H9 (cell line): Measurements from ENCODE around the gene ZSCAN32. TPM values are rescaled to one million over a fixed set of nuclear protein-coding genes. Genes with fewer than 3 reads are reported as not detected.

Experiments
- DNase-seq: peaks from one replicate; pipeline ENCODE4 v3.0.0-alpha.2; 2017
- H2AFZ ChIP-seq: one replicate; pipeline ENCODE4 v1.6.1; 2013; ENCODE audit warnings: mild to moderate bottlenecking, low read length, control low read depth, moderate library complexity
- H2AK5ac ChIP-seq: 2 replicates; pipeline ENCODE4 v1.6.1; 2013; ENCODE audit warnings: low read length, control low read depth, mixed read lengths; ENCODE audit not compliant: insufficient read length
- H2BK120ac ChIP-seq: one replicate; pipeline ENCODE4 v1.6.1; 2013; ENCODE audit warnings: low read depth, mild to moderate bottlenecking, low read length, control low read depth, inconsistent platforms; ENCODE audit not compliant: poor library complexity, severe bottlenecking
- H2BK12ac ChIP-seq: 2 replicates; pipeline ENCODE4 v1.6.1; 2013; ENCODE audit warnings: low read length, control low read depth, mixed read lengths, low read depth; ENCODE audit not compliant: insufficient read length
- H2BK15ac ChIP-seq: 2 replicates; pipeline ENCODE4 v1.6.1; 2013; ENCODE audit warnings: low read depth, low read length, control low read depth
- H2BK20ac ChIP-seq: one replicate; pipeline ENCODE4 v1.6.1; 2013; ENCODE audit warnings: low read depth, mild to moderate bottlenecking, low read length, control low read depth, inconsistent platforms; ENCODE audit not compliant: poor library complexity, severe bottlenecking
- H2BK5ac ChIP-seq: 2 replicates; pipeline ENCODE4 v1.6.1; 2013; ENCODE audit warnings: low read length, control low read depth, mixed read lengths; ENCODE audit not compliant: insufficient read length
- H3K14ac ChIP-seq: 2 replicates; pipeline ENCODE4 v1.6.1; 2013; ENCODE audit warnings: low read length, control low read depth; ENCODE audit not compliant: insufficient read depth
- H3K18ac ChIP-seq: 2 replicates; pipeline ENCODE4 v1.6.1; 2013; ENCODE audit warnings: low read depth, mild to moderate bottlenecking, mixed read lengths, low read length, control low read depth; ENCODE audit not compliant: insufficient read length
- H3K23ac ChIP-seq: 2 replicates; pipeline ENCODE4 v1.6.1; 2013; ENCODE audit warnings: low read length, control low read depth, mixed read lengths, low read depth; ENCODE audit not compliant: insufficient read length
- H3K23me2 ChIP-seq: 2 replicates; pipeline ENCODE4 v1.6.1; 2013; ENCODE audit warnings: low read depth, mild to moderate bottlenecking, mixed read lengths, low read length, control low read depth; ENCODE audit not compliant: insufficient read length, poor library complexity, severe bottlenecking
- H3K27ac ChIP-seq: 2 replicates; pipeline ENCODE4 v1.5.1; 2013; ENCODE audit warnings: low read length, control low read depth, mixed read lengths, low read depth; ENCODE audit not compliant: insufficient read length
- H3K27me3 ChIP-seq: 2 replicates; pipeline ENCODE4 v1.6.1; 2013; ENCODE audit warnings: low read length, control low read depth, inconsistent platforms; ENCODE audit not compliant: insufficient read depth
- H3K4ac ChIP-seq: 2 replicates; pipeline ENCODE4 v1.6.1; 2013; ENCODE audit warnings: low read depth, mild to moderate bottlenecking, control low read depth, inconsistent platforms, low read length, moderate library complexity
- H3K4me1 ChIP-seq: 2 replicates; pipeline ENCODE4 v1.6.1; 2013; ENCODE audit warnings: low read length, control low read depth, inconsistent platforms; ENCODE audit not compliant: insufficient read depth
- H3K4me2 ChIP-seq: 2 replicates; pipeline ENCODE4 v1.6.1; 2013; ENCODE audit warnings: low read length, control low read depth, mixed read lengths; ENCODE audit not compliant: insufficient read length, insufficient read depth
- H3K56ac ChIP-seq: 2 replicates; pipeline ENCODE4 v1.6.1; 2013; ENCODE audit warnings: low read depth, mild to moderate bottlenecking, mixed read lengths, low read length, control low read depth; ENCODE audit not compliant: insufficient read length
- H3K79me1 ChIP-seq: 2 replicates; pipeline ENCODE4 v1.6.1; 2013; ENCODE audit warnings: low read depth, mild to moderate bottlenecking, moderate library complexity, low read length, control low read depth, inconsistent platforms; ENCODE audit not compliant: insufficient read depth, poor library complexity, severe bottlenecking
- H3K79me2 ChIP-seq: 2 replicates; pipeline ENCODE4 v1.6.1; 2013; ENCODE audit warnings: low read length, control low read depth, inconsistent platforms; ENCODE audit not compliant: insufficient read depth
- H3K9ac ChIP-seq: 2 replicates; pipeline ENCODE4 v1.6.1; 2013; ENCODE audit warnings: low read length, control low read depth, mixed read lengths; ENCODE audit not compliant: insufficient read length; ENCODE audit errors: extremely low read depth
- H3K9me3 ChIP-seq: one replicate; pipeline ENCODE4 v1.6.1; 2013; ENCODE audit warnings: low read depth, low read length, inconsistent platforms; ENCODE audit not compliant: control insufficient read depth
- H3T11ph ChIP-seq: one replicate; pipeline ENCODE4 v1.6.1; 2013; ENCODE audit warnings: mild to moderate bottlenecking, low read length, control low read depth, inconsistent platforms
- H4K20me1 ChIP-seq: one replicate; pipeline ENCODE4 v1.6.1; 2013; ENCODE audit not compliant: control insufficient read depth, insufficient read length, insufficient read depth
- H4K5ac ChIP-seq: 2 replicates; pipeline ENCODE4 v1.6.1; 2013; ENCODE audit warnings: low read depth, mild to moderate bottlenecking, mixed read lengths, low read length, control low read depth; ENCODE audit not compliant: insufficient read length
- H4K8ac ChIP-seq: replicated peaks from 2 replicates; pipeline ENCODE4 v1.6.1; 2013; ENCODE audit warnings: low read length, control low read depth, mixed read lengths, low read depth; ENCODE audit not compliant: insufficient read length
- H4K91ac ChIP-seq: 2 replicates; pipeline ENCODE4 v1.6.1; 2013; ENCODE audit warnings: low read depth, mild to moderate bottlenecking, moderate library complexity, mixed read lengths, low read length, control low read depth; ENCODE audit not compliant: insufficient read length
- H3K27ac Mint-ChIP-seq, 3 experiments: 2 replicates in 2 of 3; 3 replicates in 1 of 3; pipeline ENCODE4 v1.8.0; 2020 to 2021; ENCODE audit warnings: mixed read lengths in 3 of 3, mild to moderate bottlenecking in 1 of 3, moderate library complexity in 1 of 3
- H3K27me3 Mint-ChIP-seq: 2 replicates; pipeline ENCODE4 v1.8.0; 2021; ENCODE audit warnings: low read depth, mild to moderate bottlenecking, moderate library complexity, mixed read lengths
- H3K36me3 Mint-ChIP-seq, 3 experiments: 2 replicates in 2 of 3; 3 replicates in 1 of 3; pipeline ENCODE4 v1.8.0; 2020 to 2021; ENCODE audit warnings: low read depth in 3 of 3, mixed read lengths in 3 of 3; ENCODE audit not compliant: insufficient read depth in 1 of 3
- H3K4me1 Mint-ChIP-seq, 2 experiments: 2 replicates each; pipeline ENCODE4 v1.8.0; 2020; ENCODE audit warnings: mixed read lengths in 2 of 2
- H3K4me3 Mint-ChIP-seq, 2 experiments: 2 replicates in 1 of 2; 3 replicates in 1 of 2; pipeline ENCODE4 v1.8.0; 2020 to 2021; ENCODE audit warnings: mild to moderate bottlenecking in 2 of 2, mixed read lengths in 2 of 2, moderate library complexity in 1 of 2
- H3K9me3 Mint-ChIP-seq, 2 experiments: 2 replicates in 1 of 2; 3 replicates in 1 of 2; pipeline ENCODE4 v1.8.0; 2020; ENCODE audit warnings: mild to moderate bottlenecking in 2 of 2, mixed read lengths in 2 of 2, moderate library complexity in 1 of 2
- WGBS: extraction: QIAGEN DNeasy Blood & Tissue Kit; methylation state at CpG from one replicate; pipeline ENCODE4 v1.1.7; 2013; ENCODE audit warnings: missing lambda C conversion rate, low lambda C conversion rate, mixed read lengths; ENCODE audit not compliant: insufficient read length; ENCODE audit errors: extremely low coverage; 5-methylcytosine and 5-hydroxymethylcytosine counted together
- total RNA-seq: library from RNA; stranded (reverse); gene quantifications from 2 replicates; pipeline ENCODE4 v1.2.1, GENCODE V29; 2021
- TF ChIP-seq, protein P1 (sequence below): fragments of 200-600 bp; sonication (generic); conservative IDR thresholded peaks from 3 replicates; pipeline ENCODE4 v1.8.0; 2021; ENCODE audit warnings: antibody characterized with exemption, mild to moderate bottlenecking

Gene ZSCAN32
- total RNA-seq, 1 experiment from 2014 or later, result 18.0 TPM

DNA sequence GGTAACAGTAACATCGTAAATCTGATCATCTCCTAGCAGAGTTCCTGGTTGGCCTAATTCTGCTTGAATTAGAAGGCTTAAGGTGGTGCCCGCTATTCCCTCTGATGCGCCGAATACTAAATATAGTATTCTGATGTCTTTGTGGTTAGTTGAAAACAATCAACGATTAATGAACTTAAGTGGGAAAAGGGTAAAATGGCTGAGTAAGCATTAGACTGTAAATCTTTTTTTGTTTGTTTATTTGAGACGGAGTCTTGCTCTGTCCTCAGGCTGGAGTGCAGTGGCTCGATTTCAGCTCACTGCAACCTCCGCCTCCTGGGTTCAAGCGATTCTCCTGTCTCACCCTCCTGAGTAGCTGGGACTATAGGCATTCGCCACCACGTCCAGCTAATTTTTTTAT is 31.7 kb downstream of the ZSCAN32 start:
- H3K27ac ChIP-seq, result no peak overlapping the region
- H3K56ac ChIP-seq, result no peak overlapping the region
- peaks cover 23 to 28% of the 10 kb centered on the region in 2 experiments for H3K9me3 Mint-ChIP-seq
- no peak overlapping the region for H4K91ac ChIP-seq
- no peaks in the 10 kb centered on the region for H3K79me2 ChIP-seq
- H4K8ac ChIP-seq, result no peak overlapping the region
- no peak overlapping the region for H3K4me2 ChIP-seq
- no peak overlapping the region for H3K23ac ChIP-seq
- TF ChIP-seq, protein P1, sequence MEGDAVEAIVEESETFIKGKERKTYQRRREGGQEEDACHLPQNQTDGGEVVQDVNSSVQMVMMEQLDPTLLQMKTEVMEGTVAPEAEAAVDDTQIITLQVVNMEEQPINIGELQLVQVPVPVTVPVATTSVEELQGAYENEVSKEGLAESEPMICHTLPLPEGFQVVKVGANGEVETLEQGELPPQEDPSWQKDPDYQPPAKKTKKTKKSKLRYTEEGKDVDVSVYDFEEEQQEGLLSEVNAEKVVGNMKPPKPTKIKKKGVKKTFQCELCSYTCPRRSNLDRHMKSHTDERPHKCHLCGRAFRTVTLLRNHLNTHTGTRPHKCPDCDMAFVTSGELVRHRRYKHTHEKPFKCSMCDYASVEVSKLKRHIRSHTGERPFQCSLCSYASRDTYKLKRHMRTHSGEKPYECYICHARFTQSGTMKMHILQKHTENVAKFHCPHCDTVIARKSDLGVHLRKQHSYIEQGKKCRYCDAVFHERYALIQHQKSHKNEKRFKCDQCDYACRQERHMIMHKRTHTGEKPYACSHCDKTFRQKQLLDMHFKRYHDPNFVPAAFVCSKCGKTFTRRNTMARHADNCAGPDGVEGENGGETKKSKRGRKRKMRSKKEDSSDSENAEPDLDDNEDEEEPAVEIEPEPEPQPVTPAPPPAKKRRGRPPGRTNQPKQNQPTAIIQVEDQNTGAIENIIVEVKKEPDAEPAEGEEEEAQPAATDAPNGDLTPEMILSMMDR, result no peak
- H2BK15ac ChIP-seq, result no peak overlapping the region
- no peak overlapping the region for H4K5ac ChIP-seq
- no peak overlapping the region for H3K18ac ChIP-seq
- no peak overlapping the region for H2AK5ac ChIP-seq
- no peak overlapping the region for H2BK12ac ChIP-seq
- H3K9me3 ChIP-seq, result no peaks in the 10 kb centered on the region
- H3K79me1 ChIP-seq, result no peaks in the 10 kb centered on the region
- H2BK20ac ChIP-seq, result no peak overlapping the region
- H3K4me1 Mint-ChIP-seq, result no peaks in the 10 kb centered on the region
- H3K23me2 ChIP-seq, result no peaks in the 10 kb centered on the region
- H2BK120ac ChIP-seq, result no peak overlapping the region
- H3K4ac ChIP-seq, result no peak overlapping the region
- no peak overlapping the region for H3K4me3 Mint-ChIP-seq
- H3K9ac ChIP-seq, result no peak overlapping the region
- H3T11ph ChIP-seq, result no peak overlapping the region
- no peak overlapping the region for H2AFZ ChIP-seq
- peaks cover 4% of the 10 kb centered on the region for H3K27me3 Mint-ChIP-seq
- H3K14ac ChIP-seq, result no peak overlapping the region
- peaks cover 0 to 2% (median 0%) of the 10 kb centered on the region in 3 experiments; a peak in 2 of 7 replicates for H3K36me3 Mint-ChIP-seq
- H2BK5ac ChIP-seq, result no peak overlapping the region
- H4K20me1 ChIP-seq, result no peaks in the 10 kb centered on the region
- WGBS, result no CpG with 5 or more reads among the region's 11 CpGs
- H3K27ac Mint-ChIP-seq, result no peak overlapping the region
- no peaks in the 10 kb centered on the region for H3K27me3 ChIP-seq
- H3K4me1 ChIP-seq, result no peaks in the 10 kb centered on the region
- no peak for DNase-seq
